HG02588 (cell line): Measurements from ENCODE around the gene TMEM201.

ENCODE experiments used
- ATAC-seq: cut with Tn5 transposase; IDR thresholded peaks from one replicate; pipeline ENCODE4 v1.9.1; 2021; ENCODE audit warnings: mild to moderate bottlenecking, moderate library complexity; ENCODE audit not compliant: unreplicated experiment

The TMEM201 gene

DNA sequence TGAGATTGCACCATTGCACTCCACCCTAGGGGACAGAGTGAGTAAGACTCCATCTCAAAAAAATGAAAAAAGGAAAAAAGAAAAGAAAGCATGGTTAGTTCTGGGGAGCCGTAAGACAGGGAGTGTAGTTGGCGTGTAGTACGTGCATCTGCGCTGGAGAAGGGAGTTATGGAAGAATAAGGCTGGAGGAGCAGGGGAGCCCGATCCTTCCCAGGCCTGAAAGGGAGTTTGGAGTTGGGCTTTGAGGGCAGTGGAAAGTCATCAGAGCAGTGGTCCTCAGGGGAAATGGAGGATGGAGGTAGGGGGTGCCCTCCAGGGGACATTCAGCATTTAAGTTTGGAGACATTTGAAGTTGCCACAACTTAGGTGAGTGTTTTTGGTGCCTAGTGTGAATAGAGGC is 11.3 kb upstream of the TMEM201 start:
- ATAC-seq: no peak

GRCh38 chr1:9580942-9581341 is 7.8 kb upstream of the TMEM201 start:
- no peak for ATAC-seq

DNA sequence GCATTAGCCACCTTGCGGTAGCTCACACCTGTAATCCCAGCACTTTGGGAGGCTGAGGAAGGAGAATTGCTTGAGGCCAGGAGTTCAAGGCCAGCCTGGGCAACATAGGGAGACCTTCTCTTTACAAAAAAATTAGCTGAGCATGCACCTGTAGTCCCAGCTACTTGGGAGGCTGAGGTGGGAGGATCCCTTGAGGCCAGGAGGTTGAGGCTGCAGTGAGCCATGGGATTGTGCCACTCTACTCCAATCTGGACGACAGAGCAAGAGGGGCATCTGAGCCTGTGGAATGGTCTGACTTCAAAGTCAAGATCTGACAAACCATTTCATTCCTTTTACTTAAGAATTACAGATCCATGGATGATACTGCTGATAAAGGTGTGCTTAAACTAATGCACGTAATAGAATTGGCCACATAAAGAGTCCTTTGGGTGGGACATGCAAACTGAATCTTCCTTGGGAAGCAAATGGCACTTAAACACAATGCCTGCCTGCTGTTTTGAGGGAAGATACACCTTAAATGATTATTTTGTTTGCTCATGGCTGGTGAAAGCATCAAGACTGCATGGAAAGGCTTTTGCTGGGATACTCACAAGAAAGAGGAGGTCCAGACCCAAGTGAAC is 2.5 kb upstream of the TMEM201 start:
- ATAC-seq: no peak

GRCh38 chr1:9589144-9589718 is 520 bp downstream of the TMEM201 start:
- peak; percentile 17 for ATAC-seq

- ATAC-seq: no peak
Observed at GRCh38 chr1:9589719-9590157, 1.0 kb downstream of the TMEM201 start.

- no peak for ATAC-seq
Observed at GRCh38 chr1:9590201-9590600, 1.5 kb downstream of the TMEM201 start.

DNA sequence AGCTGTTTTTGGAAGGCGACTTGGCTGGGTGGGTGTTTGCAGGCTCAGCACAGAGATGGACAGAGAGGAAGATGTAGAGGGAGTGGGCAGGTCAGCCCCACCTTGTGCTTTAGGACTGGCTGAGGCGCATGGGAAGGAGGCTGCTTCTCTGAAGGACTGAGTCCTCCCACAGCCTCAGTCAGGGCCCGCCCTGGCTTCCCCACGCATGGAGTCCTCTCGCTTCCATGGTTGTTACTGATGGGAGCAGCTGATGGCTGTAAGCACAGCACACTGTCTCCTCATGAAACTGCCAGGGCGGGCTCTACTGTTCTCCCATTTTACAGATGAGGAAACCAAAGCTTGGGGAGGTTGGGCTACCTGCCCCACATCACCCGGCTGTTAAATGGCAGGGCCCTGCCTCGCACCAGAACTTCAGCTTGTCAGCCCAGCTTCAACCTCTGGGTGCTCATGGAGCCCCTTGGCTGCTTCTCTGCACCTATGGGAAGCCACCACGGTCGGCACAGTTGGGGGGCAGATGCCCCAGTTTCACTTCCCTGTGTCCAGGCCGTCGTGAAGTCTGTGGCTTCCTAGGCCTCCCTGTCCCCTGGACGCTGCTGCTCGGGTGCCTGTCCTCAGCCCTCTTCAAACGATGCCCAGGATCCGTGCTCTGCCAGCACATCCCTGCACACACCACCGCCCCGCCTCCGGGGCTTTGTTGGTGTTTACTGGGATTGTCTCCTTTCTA is 2.4 kb downstream of the TMEM201 start:
- no peak for ATAC-seq

GRCh38 chr1:9591669-9592509 is 3.2 kb downstream of the TMEM201 start:
- ATAC-seq: no peak

- no peak for ATAC-seq
Observed at GRCh38 chr1:9592510-9593075, 3.9 kb downstream of the TMEM201 start.

GRCh38 chr1:9593147-9593491 is 4.4 kb downstream of the TMEM201 start:
- ATAC-seq: no peak

GRCh38 chr1:9593492-9594465 is 5.1 kb downstream of the TMEM201 start:
- ATAC-seq: no peak

DNA sequence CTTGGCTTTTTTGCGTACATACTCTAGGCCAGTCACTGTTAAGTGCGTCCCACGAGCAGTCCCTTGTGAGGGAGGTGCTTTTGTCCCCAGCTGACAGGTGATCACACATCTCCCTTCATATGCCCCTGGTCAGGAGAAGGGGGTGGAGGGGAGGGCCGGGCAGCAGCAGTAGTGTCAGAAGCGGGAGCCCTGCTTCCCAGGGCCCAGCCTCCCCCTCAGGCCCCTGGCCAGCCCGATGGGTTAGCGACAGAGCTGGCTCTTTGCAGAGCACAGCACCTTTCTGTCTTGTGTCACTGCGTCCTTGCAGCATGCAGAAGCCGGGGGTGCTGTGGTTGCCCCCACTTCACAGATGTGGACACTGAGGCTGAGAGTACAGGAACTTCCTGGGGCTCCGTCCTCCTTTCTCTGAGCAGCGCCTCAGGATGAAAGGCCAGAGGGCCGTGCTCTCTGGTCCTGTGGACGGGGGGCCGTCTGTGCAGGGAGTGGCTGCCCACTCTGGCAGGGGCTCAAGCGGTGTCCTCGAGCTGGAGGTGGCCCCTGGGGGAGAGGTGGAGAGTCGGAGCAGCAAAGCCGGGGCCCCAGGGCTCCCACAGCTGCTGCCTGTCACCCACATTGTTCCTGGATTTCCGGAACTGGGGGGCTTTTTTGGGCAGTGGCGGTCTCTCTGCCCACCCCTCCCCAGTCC is 5.9 kb downstream of the TMEM201 start:
- no peak for ATAC-seq

GRCh38 chr1:9595156-9595967 is 6.7 kb downstream of the TMEM201 start:
- ATAC-seq: no peak

GRCh38 chr1:9595968-9596340 is 7.2 kb downstream of the TMEM201 start:
- ATAC-seq: no peak

DNA sequence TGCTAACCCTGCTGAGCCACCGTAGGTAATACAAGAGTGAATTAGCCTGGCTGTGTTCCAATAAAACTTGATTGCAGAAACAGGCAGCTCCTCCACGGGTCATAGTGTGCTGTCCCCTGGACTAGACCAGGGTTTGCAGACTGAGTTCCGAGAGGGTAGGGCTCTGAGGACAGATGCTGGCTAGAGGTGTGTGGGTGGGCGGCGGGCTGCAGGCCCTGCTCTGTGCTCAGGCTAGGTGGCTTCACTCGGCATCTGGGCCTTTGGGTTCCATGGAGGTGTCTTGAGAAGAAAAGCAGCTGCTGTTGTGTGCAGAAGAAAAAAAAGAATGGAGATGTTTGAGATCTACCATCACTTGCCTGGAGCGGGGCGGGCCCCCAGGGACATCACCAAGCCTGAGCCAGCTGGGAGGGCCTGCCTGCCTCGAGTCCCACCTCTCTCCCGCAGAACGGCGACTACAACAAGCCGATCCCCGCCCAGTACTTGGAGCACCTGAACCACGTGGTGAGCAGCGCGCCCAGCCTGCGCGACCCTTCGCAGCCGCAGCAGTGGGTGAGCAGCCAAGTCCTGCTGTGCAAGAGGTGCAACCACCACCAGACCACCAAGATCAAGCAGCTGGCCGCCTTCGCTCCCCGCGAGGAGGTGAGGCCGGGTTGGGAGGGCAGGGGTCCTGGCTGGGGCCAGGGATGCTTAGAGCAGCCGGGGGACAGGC is 7.9 kb downstream of the TMEM201 start:
- ATAC-seq: no peak

- ATAC-seq: no peak
Observed at GRCh38 chr1:9597361-9598315, 8.9 kb downstream of the TMEM201 start.

GRCh38 chr1:9598316-9598700 is 9.6 kb downstream of the TMEM201 start:
- no peak for ATAC-seq
